K562 (cell line): ENCODE measurements around the gene LRP1. TPM values are rescaled to one million over a fixed set of nuclear protein-coding genes. Genes with fewer than 3 reads are reported as not detected.
A peak's percentile ranks its signal among the peaks of the same experiment; 100 is the strongest.

Experiments used
- ARID2 ChIP-seq: fragments of 450-650 bp; IDR thresholded peaks from 2 replicates; pipeline ENCODE4 v1.6.1; 2017; ENCODE audit warnings: antibody characterized with exemption, mild to moderate bottlenecking
- ATF7 ChIP-seq: fragments of 450-650 bp; IDR thresholded peaks from 2 replicates; pipeline ENCODE4 v1.7.1; 2014; ENCODE audit warnings: mild to moderate bottlenecking, moderate library complexity
- GATAD2B ChIP-seq: fragments of 450-650 bp; IDR thresholded peaks from 2 replicates; pipeline ENCODE4 v1.6.1; 2017; ENCODE audit warnings: mild to moderate bottlenecking, borderline replicate concordance
- KLF1 ChIP-seq: fragments of 450-650 bp; IDR thresholded peaks from 2 replicates; pipeline ENCODE4 v1.6.1; 2016; ENCODE audit warnings: missing genetic modification characterization, missing compliant biosample characterization
- MAZ ChIP-seq, 2 experiments: fragments of 450-650 bp in 1 of 2; sonication (generic) in 1 of 2; formaldehyde crosslinking; IDR thresholded peaks in 1 of 2; conservative IDR thresholded peaks in 1 of 2; 2 replicates each; pipeline versions ENCODE4 v1.4.0 to v1.5.0; 2020; ENCODE audit warnings: mild to moderate bottlenecking in 1 of 2, missing genetic modification reagents in 1 of 2
- MIER1 ChIP-seq: fragments of 450-650 bp; IDR thresholded peaks from 2 replicates; pipeline ENCODE4 v1.6.1; 2016; ENCODE audit warnings: antibody characterized with exemption, mild to moderate bottlenecking, low read depth
- OTX1 ChIP-seq: fragments of 450-650 bp; formaldehyde crosslinking; IDR thresholded peaks from 2 replicates; pipeline ENCODE4 v1.4.0; 2022; ENCODE audit warnings: mild to moderate bottlenecking
- POLR2AphosphoS2 ChIP-seq: IDR thresholded peaks from 2 replicates; pipeline ENCODE4 v1.6.1; 2012; ENCODE audit warnings: low read length, improper control_type of control experiment
- RBBP5 ChIP-seq: fragments of 200-600 bp; sonication (generic); IDR thresholded peaks from 2 replicates; pipeline ENCODE4 v1.6.1; 2012; ENCODE audit warnings: borderline replicate concordance, mild to moderate bottlenecking, low read length, control low read depth, inconsistent platforms; ENCODE audit not compliant: insufficient read depth, poor library complexity, severe bottlenecking
- RBFOX2 ChIP-seq: fragments of 200-400 bp; formaldehyde crosslinking; IDR thresholded peaks from 2 replicates; pipeline ENCODE4 v1.6.1; 2017; ENCODE audit warnings: low read depth, mild to moderate bottlenecking, low read length, moderate library complexity
- SMARCE1 ChIP-seq: fragments of 450-650 bp; IDR thresholded peaks from 2 replicates; pipeline ENCODE4 v1.7.1; 2016; ENCODE audit warnings: mild to moderate bottlenecking
- SRF ChIP-seq, 2 experiments: fragments of 250-450, 450-650 bp in 1 of 2; sonication (Bioruptor Pico) in 1 of 2; sonication (generic) in 1 of 2; formaldehyde crosslinking; IDR thresholded peaks; 2 replicates each; pipeline versions ENCODE4 v1.5.0 to v1.5.1; 2020 to 2022; ENCODE audit warnings: mild to moderate bottlenecking in 1 of 2, missing genetic modification reagents in 1 of 2
- TEAD4 ChIP-seq, 2 experiments: sonication (generic) in 1 of 2; formaldehyde crosslinking in 1 of 2; IDR thresholded peaks; 2 replicates each; pipeline versions ENCODE4 v1.6.1 to v1.8.0; 2012 to 2022; ENCODE audit warnings: borderline replicate concordance in 1 of 2, inconsistent platforms in 1 of 2, low read length in 1 of 2, mild to moderate bottlenecking in 1 of 2, missing genetic modification reagents in 1 of 2
- ZNF311 ChIP-seq: fragments of 250-450 bp; sonication (Bioruptor Pico); IDR thresholded peaks from 2 replicates; pipeline ENCODE4 v1.4.0; 2020; ENCODE audit warnings: mild to moderate bottlenecking, moderate library complexity
- ZNF589 ChIP-seq: fragments of 200-800 bp; sonication (Bioruptor generic); IDR thresholded peaks from 2 replicates; pipeline ENCODE4 v1.6.1; 2016; ENCODE audit warnings: low read depth, missing genetic modification characterization, missing compliant biosample characterization
- ZSCAN29 ChIP-seq: fragments of 450-650 bp; IDR thresholded peaks from 2 replicates; pipeline ENCODE4 v1.6.1; 2017
- polyA plus RNA-seq, 8 experiments: library from polyadenylated mRNA; depleted of rRNA in 4 of 8; stranded (reverse) in 5 of 8; unstranded in 3 of 8; fragments of >200 nt; fragmentation: Nextera tagmentation in 2 of 8; fragmentation: Illumina TruSeq in 1 of 8; extraction: Ambion mirVana in 2 of 8; extraction: Trizol in 1 of 8; gene quantifications; 2 replicates each; pipeline versions ENCODE4 v1.2.1 to v1.2.3, GENCODE V29; 2011 to 2014; ENCODE audit warnings: inconsistent platforms in 1 of 8, missing spikeins in 1 of 8
- total RNA-seq, 7 experiments: library from RNA; depleted of rRNA in 6 of 7; stranded (reverse); fragments of >200 nt in 6 of 7; fragmentation: Illumina TruSeq in 2 of 7; extraction: Trizol in 2 of 7; gene quantifications; 2 replicates each; pipeline versions ENCODE4 v1.2.1 to v1.2.3, GENCODE V29; 2011 to 2021; ENCODE audit warnings: low replicate concordance in 1 of 7
- TF ChIP-seq, protein P1 (sequence below): fragments of 450-650 bp; formaldehyde crosslinking; IDR thresholded peaks from 2 replicates; pipeline ENCODE4 v1.4.0; 2020; ENCODE audit warnings: mild to moderate bottlenecking, moderate library complexity
- TF ChIP-seq, protein P2 (sequence below): sonication (generic); formaldehyde crosslinking; IDR thresholded peaks from 2 replicates; pipeline ENCODE4 v1.8.1; 2023; ENCODE audit warnings: mild to moderate bottlenecking, missing genetic modification reagents, moderate library complexity
- TF ChIP-seq, protein P3 (sequence below): fragments of 200-800 bp; sonication (Bioruptor generic); IDR thresholded peaks from 2 replicates; pipeline ENCODE4 v1.6.1; 2017; ENCODE audit warnings: missing genetic modification characterization, missing compliant biosample characterization
- TF ChIP-seq, protein P4 (sequence below), 3 experiments: fragments of 200-800 bp in 1 of 3; sonication (Bioruptor generic) in 1 of 3; sonication (generic) in 1 of 3; formaldehyde crosslinking in 1 of 3; IDR thresholded peaks; 2 replicates each; pipeline versions ENCODE4 v1.6.1 to v1.8.0; 2016 to 2022; ENCODE audit warnings: mild to moderate bottlenecking in 2 of 3, missing compliant biosample characterization in 2 of 3, missing genetic modification characterization in 2 of 3, missing genetic modification reagents in 1 of 3

The LRP1 gene
- total and polyA plus RNA-seq, 9 of the 15 experiments (the other 6 are each of a cell fraction or from before 2014, with no cell fraction given) = 0.04 to 0.64 (median 0.19) TPM; not detected in 2

DNA sequence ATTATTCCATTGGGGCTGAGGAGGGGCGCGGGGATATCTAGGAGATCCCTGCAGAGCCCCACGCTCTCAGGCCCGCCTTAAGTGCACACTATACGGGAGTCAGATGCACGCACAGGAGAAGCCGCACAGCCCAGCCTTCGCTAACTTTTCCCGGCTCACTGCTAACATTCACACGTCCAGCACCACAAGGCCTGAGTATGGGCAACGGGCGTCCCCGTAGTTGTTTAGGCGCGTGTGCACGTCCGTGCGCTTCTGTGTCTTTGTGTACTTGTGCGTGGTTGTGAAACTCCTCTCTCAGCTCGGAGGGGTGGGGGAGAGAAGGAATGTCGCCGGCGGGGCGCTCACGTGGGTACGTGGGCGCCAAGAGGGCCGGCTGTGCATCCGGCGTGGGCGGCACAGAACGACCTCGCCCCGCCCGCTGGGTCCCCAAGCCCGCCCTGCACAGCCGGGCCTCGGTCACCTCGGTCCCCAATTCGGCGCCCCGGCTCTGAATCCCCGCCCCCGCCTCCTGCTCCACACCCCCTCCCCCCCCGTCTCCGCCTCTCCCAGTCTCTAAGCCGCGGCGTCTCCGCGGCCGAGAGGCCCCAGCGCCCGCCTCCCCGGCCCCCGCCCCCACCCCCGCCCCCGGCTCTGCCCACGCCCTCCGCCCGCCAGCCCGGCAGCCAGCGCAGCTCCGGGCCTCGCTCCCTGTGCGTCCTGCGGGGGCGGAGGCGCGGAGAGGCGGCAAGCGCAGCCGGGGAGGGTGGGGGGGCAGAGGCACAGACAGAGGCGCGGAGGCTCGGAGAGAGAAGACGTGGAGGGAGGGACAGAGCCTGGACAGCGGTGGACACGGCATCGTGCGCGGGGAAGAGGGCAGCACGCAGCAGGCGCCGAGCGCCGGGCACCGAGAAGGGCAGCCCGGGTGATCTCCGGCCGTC, 39.7 kb upstream of the LRP1 start, which contains the start of gene NAB2 (continued):
- TF ChIP-seq, protein P1, sequence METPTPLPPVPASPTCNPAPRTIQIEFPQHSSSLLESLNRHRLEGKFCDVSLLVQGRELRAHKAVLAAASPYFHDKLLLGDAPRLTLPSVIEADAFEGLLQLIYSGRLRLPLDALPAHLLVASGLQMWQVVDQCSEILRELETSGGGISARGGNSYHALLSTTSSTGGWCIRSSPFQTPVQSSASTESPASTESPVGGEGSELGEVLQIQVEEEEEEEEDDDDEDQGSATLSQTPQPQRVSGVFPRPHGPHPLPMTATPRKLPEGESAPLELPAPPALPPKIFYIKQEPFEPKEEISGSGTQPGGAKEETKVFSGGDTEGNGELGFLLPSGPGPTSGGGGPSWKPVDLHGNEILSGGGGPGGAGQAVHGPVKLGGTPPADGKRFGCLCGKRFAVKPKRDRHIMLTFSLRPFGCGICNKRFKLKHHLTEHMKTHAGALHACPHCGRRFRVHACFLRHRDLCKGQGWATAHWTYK (CRISPR knock-in tag) = no peak; the same call in 1 of the 2 replicates
- peak; percentile 28 to 67; a peak in 3 of 4 replicates for TF ChIP-seq MAZ (CRISPR knock-in tag; conservative IDR thresholded peaks at IDR 0.05 in 1 of 2, IDR thresholded peaks at IDR 0.05 in 1 of 2)
- TF ChIP-seq MIER1 = 0 out of 2 replicates have a peak, but pooled peaks have one; percentile 69
- TF ChIP-seq, protein P2, sequence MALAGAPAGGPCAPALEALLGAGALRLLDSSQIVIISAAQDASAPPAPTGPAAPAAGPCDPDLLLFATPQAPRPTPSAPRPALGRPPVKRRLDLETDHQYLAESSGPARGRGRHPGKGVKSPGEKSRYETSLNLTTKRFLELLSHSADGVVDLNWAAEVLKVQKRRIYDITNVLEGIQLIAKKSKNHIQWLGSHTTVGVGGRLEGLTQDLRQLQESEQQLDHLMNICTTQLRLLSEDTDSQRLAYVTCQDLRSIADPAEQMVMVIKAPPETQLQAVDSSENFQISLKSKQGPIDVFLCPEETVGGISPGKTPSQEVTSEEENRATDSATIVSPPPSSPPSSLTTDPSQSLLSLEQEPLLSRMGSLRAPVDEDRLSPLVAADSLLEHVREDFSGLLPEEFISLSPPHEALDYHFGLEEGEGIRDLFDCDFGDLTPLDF = peak; percentile 69; the same call in 1 of the 2 replicates
- TF ChIP-seq ZNF311 (CRISPR knock-in tag) = peak; percentile 59; the same call in 1 of the 2 replicates
- TF ChIP-seq GATAD2B = no peak
- TF ChIP-seq, protein P3, sequence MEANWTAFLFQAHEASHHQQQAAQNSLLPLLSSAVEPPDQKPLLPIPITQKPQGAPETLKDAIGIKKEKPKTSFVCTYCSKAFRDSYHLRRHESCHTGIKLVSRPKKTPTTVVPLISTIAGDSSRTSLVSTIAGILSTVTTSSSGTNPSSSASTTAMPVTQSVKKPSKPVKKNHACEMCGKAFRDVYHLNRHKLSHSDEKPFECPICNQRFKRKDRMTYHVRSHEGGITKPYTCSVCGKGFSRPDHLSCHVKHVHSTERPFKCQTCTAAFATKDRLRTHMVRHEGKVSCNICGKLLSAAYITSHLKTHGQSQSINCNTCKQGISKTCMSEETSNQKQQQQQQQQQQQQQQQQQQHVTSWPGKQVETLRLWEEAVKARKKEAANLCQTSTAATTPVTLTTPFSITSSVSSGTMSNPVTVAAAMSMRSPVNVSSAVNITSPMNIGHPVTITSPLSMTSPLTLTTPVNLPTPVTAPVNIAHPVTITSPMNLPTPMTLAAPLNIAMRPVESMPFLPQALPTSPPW (CRISPR knock-in tag) = peak; percentile 96
- no peak; the same call in 1 of the 2 replicates for TF ChIP-seq ATF7
- TF ChIP-seq POLR2AphosphoS2 = no peak
- 0 out of 2 replicates have a peak, but pooled peaks have one; percentile 8 for TF ChIP-seq ZNF589
- peak; percentile 64; the same call in 1 of the 2 replicates for TF ChIP-seq OTX1 (CRISPR knock-in tag)
- no peak for TF ChIP-seq KLF1 (tag)
- no peak; a peak in 1 of 4 replicates for TF ChIP-seq SRF (CRISPR knock-in tag; IDR thresholded peaks at IDR 0.05)
- TF ChIP-seq RBFOX2 = peak; percentile 85
- no peak for TF ChIP-seq ARID2
- TF ChIP-seq SMARCE1 = no peak; the same call in 1 of the 2 replicates
- TF ChIP-seq RBBP5 = peak; percentile 69
- peak; percentile 78 for TF ChIP-seq TEAD4 (IDR thresholded peaks at IDR 0.05; ENCODE audit: low read length)
- no peak for TF ChIP-seq TEAD4 (CRISPR knock-in tag; IDR thresholded peaks at IDR 0.05; ENCODE audit: borderline replicate concordance)
- TF ChIP-seq, protein P4, sequence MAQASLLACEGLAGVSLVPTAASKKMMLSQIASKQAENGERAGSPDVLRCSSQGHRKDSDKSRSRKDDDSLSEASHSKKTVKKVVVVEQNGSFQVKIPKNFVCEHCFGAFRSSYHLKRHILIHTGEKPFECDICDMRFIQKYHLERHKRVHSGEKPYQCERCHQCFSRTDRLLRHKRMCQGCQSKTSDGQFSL (CRISPR knock-in tag; IDR thresholded peaks at IDR 0.05) = peak; percentile 97
- TF ChIP-seq, protein P4 (tag; IDR thresholded peaks at IDR 0.05) = peak in 1 of 2 experiments; percentile 90; a peak in 2 of 4 replicates
- no peak for TF ChIP-seq ZSCAN29
